SK-N-MC (cell line): ENCODE measurements around the gene LCN15.
"Not testable (repeated sequence)": the region's sequence is repeated elsewhere in the genome, so short reads cannot be mapped to it uniquely, and the experiment has no call there.

ENCODE experiments used
- DNase-seq: peaks from one replicate; pipeline ENCODE4 v3.0.0-alpha.2; 2011; ENCODE audit warnings: low read depth, low spot score
- H3K27ac ChIP-seq: fragments of 200-600 bp; sonication (generic); 2 replicates; pipeline ENCODE4 v1.5.1; 2016; ENCODE audit warnings: mixed run types
- H3K36me3 ChIP-seq: fragments of 200-600 bp; sonication (generic); 2 replicates; pipeline ENCODE4 v1.6.1; 2017; ENCODE audit warnings: antibody characterized with exemption, low read length, mixed read lengths; ENCODE audit not compliant: insufficient read depth
- H3K4me3 ChIP-seq: fragments of 200-600 bp; sonication (generic); 2 replicates; pipeline ENCODE4 v1.5.1; 2016
- H3K9ac ChIP-seq: fragments of 200-600 bp; sonication (generic); 2 replicates; pipeline ENCODE4 v1.8.0; 2017; ENCODE audit warnings: mixed run types, mixed read lengths; ENCODE audit not compliant: insufficient read length
- H3K9me3 ChIP-seq: fragments of 200-600 bp; sonication (generic); 2 replicates; pipeline ENCODE4 v1.6.1; 2017; ENCODE audit warnings: low read depth, mild to moderate bottlenecking, antibody characterized with exemption, low read length, moderate library complexity, mixed read lengths
- EZH2 ChIP-seq: fragments of 200-600 bp; sonication (generic); IDR thresholded peaks from one replicate; pipeline ENCODE4 v1.6.1; 2017; ENCODE audit warnings: antibody characterized with exemption
- FOXP2 ChIP-seq: optimal IDR thresholded peaks from 2 replicates; pipeline ENCODE3; 2011; ENCODE audit warnings: mild to moderate bottlenecking, moderate library complexity; ENCODE audit not compliant: insufficient read depth; ENCODE audit errors: extremely low read length, control extremely low read depth
- POLR2AphosphoS5 ChIP-seq: IDR thresholded peaks from 2 replicates; pipeline ENCODE4 v1.6.1; 2012; ENCODE audit warnings: mild to moderate bottlenecking, low read depth, low read length, borderline replicate concordance

Gene LCN15

GRCh38 chr9:136777359-136777758 is 13.0 kb upstream of the LCN15 start:
- no peak for DNase-seq
- Histone ChIP-seq H3K36me3 (no peaks in the 10 kb centered on the region), H3K9me3 (no peaks in the 10 kb centered on the region), H3K4me3 (no peak overlapping the region), H3K9ac (no peak overlapping the region), H3K27ac (no peak overlapping the region)
- TF ChIP-seq EZH2 (no peak), FOXP2 (no peak), POLR2AphosphoS5 (no peak)

- no peak for DNase-seq
- no peak overlapping the region for H3K4me3 ChIP-seq
- H3K27ac ChIP-seq = no peak overlapping the region
- H3K9me3 ChIP-seq = no peaks in the 10 kb centered on the region
- H3K9ac ChIP-seq = no peak overlapping the region
- no peak for TF ChIP-seq FOXP2
- no peak for TF ChIP-seq POLR2AphosphoS5
- TF ChIP-seq EZH2 = no peak
- no peaks in the 10 kb centered on the region for H3K36me3 ChIP-seq
Measured at GRCh38 chr9:136776947-136777346, 12.6 kb upstream of the LCN15 start.

- Histone ChIP-seq H3K36me3 (no peaks in the 10 kb centered on the region), H3K27ac (no peak overlapping the region), H3K9me3 (no peaks in the 10 kb centered on the region), H3K4me3 (no peak overlapping the region), H3K9ac (no peak overlapping the region)
- TF ChIP-seq POLR2AphosphoS5 (no peak), EZH2 (no peak), FOXP2 (no peak)
- DNase-seq = no peak
Measured at GRCh38 chr9:136775191-136775590, 10.9 kb upstream of the LCN15 start.

GRCh38 chr9:136774416-136775045 is 10.2 kb upstream of the LCN15 start:
- H3K27ac ChIP-seq = no peak overlapping the region
- no peaks in the 10 kb centered on the region for H3K9me3 ChIP-seq
- H3K9ac ChIP-seq = no peak overlapping the region
- H3K36me3 ChIP-seq = no peaks in the 10 kb centered on the region
- DNase-seq = no peak
- no peak overlapping the region for H3K4me3 ChIP-seq
- TF ChIP-seq EZH2 (no peak), POLR2AphosphoS5 (no peak), FOXP2 (no peak)

GRCh38 chr9:136773386-136774044 is 9.2 kb upstream of the LCN15 start:
- DNase-seq = no peak
- H3K9ac ChIP-seq = no peak overlapping the region
- no peak overlapping the region for H3K27ac ChIP-seq
- no peaks in the 10 kb centered on the region for H3K36me3 ChIP-seq
- H3K4me3 ChIP-seq = no peak overlapping the region
- TF ChIP-seq EZH2 (no peak), POLR2AphosphoS5 (no peak), FOXP2 (no peak)
- no peaks in the 10 kb centered on the region for H3K9me3 ChIP-seq

GRCh38 chr9:136771907-136772415 is 7.6 kb upstream of the LCN15 start:
- H3K27ac ChIP-seq = no peak overlapping the region
- TF ChIP-seq EZH2 (no peak), FOXP2 (no peak), POLR2AphosphoS5 (no peak)
- DNase-seq = no peak
- H3K36me3 ChIP-seq = no peaks in the 10 kb centered on the region
- no peaks in the 10 kb centered on the region for H3K9me3 ChIP-seq
- no peak overlapping the region for H3K4me3 ChIP-seq
- H3K9ac ChIP-seq = no peak overlapping the region

GRCh38 chr9:136769710-136770191 is 5.4 kb upstream of the LCN15 start:
- no peak overlapping the region for H3K27ac ChIP-seq
- no peak for DNase-seq
- TF ChIP-seq POLR2AphosphoS5 (no peak), EZH2 (no peak), FOXP2 (no peak)
- no peaks in the 10 kb centered on the region for H3K9me3 ChIP-seq
- H3K9ac ChIP-seq = no peak overlapping the region
- H3K36me3 ChIP-seq = no peaks in the 10 kb centered on the region
- no peak overlapping the region for H3K4me3 ChIP-seq

- not testable (repeated sequence) for H3K4me3 ChIP-seq, H3K9ac ChIP-seq, H3K27ac ChIP-seq, H3K9me3 ChIP-seq, DNase-seq, H3K36me3 ChIP-seq
Measured at GRCh38 chr9:136766410-136767120, 2.2 kb upstream of the LCN15 start.

- not testable (repeated sequence) for H3K27ac ChIP-seq, H3K9ac ChIP-seq, H3K36me3 ChIP-seq, DNase-seq, H3K4me3 ChIP-seq, H3K9me3 ChIP-seq
Measured at GRCh38 chr9:136765745-136766409, 1.6 kb upstream of the LCN15 start.
